ENCODE results near the gene FNDC3A. TPM values are rescaled to one million over a fixed set of nuclear protein-coding genes. Genes with fewer than 3 reads are reported as not detected.

Gene FNDC3A
- total and polyA plus RNA-seq, 9 of the 15 experiments (the other 6 are each of a cell fraction or from before 2014, with no cell fraction given) = 4.1 to 22.0 (median 13.5) TPM

DNA sequence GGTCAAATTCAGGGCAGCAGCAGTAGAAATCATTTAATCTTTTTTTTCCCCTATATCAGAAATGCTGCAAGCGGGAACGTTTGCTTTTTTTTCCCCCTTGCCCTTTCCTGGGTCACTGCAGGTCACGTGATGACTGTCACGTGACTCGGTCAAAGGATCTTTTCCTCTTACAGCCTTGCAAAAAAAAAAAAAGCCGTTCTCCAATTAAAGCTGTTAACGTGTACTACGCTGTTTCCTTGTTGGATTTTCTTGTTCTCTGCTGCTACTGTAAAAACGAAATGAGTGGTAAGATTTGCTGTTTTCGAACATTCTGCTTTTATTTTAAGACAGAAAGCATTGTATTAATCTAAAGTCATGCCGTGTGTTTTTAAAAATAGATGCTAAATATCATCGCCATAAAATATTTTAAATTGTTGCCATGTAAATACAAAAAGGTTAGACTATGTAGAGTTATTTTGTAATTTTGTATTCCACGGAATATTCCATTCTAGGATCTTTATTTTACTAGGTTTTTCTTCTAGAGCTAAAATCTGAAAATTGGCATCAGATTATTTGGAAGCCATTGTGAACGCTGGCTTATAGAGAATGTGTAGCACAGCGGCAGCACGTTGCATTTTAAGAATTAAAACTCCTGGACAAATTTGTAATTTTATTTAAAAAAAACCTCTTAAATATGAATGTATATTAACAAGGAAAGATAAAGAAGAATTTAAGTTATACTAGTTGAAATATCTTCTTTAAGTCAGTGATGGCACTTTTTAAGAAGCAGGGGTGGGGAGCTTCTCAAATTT lies 134.6 kb downstream of the FNDC3A start (continued):
- TF ChIP-seq, protein P1, sequence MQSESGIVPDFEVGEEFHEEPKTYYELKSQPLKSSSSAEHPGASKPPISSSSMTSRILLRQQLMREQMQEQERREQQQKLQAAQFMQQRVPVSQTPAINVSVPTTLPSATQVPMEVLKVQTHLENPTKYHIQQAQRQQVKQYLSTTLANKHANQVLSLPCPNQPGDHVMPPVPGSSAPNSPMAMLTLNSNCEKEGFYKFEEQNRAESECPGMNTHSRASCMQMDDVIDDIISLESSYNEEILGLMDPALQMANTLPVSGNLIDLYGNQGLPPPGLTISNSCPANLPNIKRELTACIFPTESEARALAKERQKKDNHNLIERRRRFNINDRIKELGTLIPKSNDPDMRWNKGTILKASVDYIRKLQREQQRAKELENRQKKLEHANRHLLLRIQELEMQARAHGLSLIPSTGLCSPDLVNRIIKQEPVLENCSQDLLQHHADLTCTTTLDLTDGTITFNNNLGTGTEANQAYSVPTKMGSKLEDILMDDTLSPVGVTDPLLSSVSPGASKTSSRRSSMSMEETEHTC (IDR thresholded peaks at IDR 0.05) = peak; percentile 75; the same call in 1 of the 2 replicates
- TF ChIP-seq PML (IDR thresholded peaks at IDR 0.05; ENCODE audit: low read length) (no peak), PHF20 (IDR thresholded peaks at IDR 0.05; ENCODE audit: partially characterized antibody) (peak; percentile 97), HLTF (IDR thresholded peaks at IDR 0.05) (no peak), TBP (optimal IDR thresholded peaks at IDR 0.05; ENCODE audit: low read depth, low read length) (peak; percentile 65), NEUROD1 (IDR thresholded peaks at IDR 0.05; ENCODE audit: borderline replicate concordance, low read depth, low read length, partially characterized antibody) (no peak), ZNF583 (CRISPR knock-in tag; IDR thresholded peaks at IDR 0.05) (no peak), FOXM1 (IDR thresholded peaks at IDR 0.05; ENCODE audit: low read depth) (peak; percentile 18; the same call in 1 of the 2 replicates), FOXM1 (CRISPR knock-in tag; IDR thresholded peaks at IDR 0.05; ENCODE audit: low read depth) (no peak), POLR2A (conservative IDR thresholded peaks at IDR 0.05) (peak; percentile 65; the same call in 1 of the 2 replicates), EZH2 (IDR thresholded peaks at IDR 0.05; ENCODE audit: borderline replicate concordance, low read depth, low read length) (no peak), YY1 (IDR thresholded peaks at IDR 0.05; ENCODE audit: borderline replicate concordance in 1 of 3, control insufficient read depth in 1 of 3, extremely low read depth in 1 of 3, insufficient read depth in 3 of 3, insufficient read length in 1 of 3, insufficient replicate concordance in 2 of 3, low read depth in 1 of 3, low read length in 2 of 3) (peak in 1 of 3 experiments; percentile 33), TOE1 (IDR thresholded peaks at IDR 0.05; ENCODE audit: borderline replicate concordance) (peak; percentile 99), TOE1 (CRISPR knock-in tag; IDR thresholded peaks at IDR 0.05; ENCODE audit: borderline replicate concordance, low read depth) (no peak), PKNOX1 (IDR thresholded peaks at IDR 0.05) (no peak), ZNF717 (CRISPR knock-in tag; IDR thresholded peaks at IDR 0.05) (no peak)
- TF ChIP-seq, protein P2, sequence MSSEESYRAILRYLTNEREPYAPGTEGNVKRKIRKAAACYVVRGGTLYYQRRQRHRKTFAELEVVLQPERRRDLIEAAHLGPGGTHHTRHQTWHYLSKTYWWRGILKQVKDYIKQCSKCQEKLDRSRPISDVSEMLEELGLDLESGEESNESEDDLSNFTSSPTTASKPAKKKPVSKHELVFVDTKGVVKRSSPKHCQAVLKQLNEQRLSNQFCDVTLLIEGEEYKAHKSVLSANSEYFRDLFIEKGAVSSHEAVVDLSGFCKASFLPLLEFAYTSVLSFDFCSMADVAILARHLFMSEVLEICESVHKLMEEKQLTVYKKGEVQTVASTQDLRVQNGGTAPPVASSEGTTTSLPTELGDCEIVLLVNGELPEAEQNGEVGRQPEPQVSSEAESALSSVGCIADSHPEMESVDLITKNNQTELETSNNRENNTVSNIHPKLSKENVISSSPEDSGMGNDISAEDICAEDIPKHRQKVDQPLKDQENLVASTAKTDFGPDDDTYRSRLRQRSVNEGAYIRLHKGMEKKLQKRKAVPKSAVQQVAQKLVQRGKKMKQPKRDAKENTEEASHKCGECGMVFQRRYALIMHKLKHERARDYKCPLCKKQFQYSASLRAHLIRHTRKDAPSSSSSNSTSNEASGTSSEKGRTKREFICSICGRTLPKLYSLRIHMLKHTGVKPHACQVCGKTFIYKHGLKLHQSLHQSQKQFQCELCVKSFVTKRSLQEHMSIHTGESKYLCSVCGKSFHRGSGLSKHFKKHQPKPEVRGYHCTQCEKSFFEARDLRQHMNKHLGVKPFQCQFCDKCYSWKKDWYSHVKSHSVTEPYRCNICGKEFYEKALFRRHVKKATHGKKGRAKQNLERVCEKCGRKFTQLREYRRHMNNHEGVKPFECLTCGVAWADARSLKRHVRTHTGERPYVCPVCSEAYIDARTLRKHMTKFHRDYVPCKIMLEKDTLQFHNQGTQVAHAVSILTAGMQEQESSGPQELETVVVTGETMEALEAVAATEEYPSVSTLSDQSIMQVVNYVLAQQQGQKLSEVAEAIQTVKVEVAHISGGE (CRISPR knock-in tag; IDR thresholded peaks at IDR 0.05) = no peak
- TF ChIP-seq, protein P3, sequence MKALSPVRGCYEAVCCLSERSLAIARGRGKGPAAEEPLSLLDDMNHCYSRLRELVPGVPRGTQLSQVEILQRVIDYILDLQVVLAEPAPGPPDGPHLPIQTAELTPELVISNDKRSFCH (CRISPR knock-in tag; IDR thresholded peaks at IDR 0.05) = no peak
- TF ChIP-seq, protein P3 (tag; IDR thresholded peaks at IDR 0.05) = no peak
- TF ChIP-seq, protein P4, sequence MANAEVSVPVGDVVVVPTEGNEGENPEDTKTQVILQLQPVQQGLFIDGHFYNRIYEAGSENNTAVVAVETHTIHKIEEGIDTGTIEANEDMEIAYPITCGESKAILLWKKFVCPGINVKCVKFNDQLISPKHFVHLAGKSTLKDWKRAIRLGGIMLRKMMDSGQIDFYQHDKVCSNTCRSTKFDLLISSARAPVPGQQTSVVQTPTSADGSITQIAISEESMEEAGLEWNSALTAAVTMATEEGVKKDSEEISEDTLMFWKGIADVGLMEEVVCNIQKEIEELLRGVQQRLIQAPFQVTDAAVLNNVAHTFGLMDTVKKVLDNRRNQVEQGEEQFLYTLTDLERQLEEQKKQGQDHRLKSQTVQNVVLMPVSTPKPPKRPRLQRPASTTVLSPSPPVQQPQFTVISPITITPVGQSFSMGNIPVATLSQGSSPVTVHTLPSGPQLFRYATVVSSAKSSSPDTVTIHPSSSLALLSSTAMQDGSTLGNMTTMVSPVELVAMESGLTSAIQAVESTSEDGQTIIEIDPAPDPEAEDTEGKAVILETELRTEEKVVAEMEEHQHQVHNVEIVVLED (CRISPR knock-in tag; IDR thresholded peaks at IDR 0.05) = no peak
